HepG2 (cell line): ENCODE data around the gene GPR39. TPM values are rescaled to one million over a fixed set of nuclear protein-coding genes. Genes with fewer than 3 reads are reported as not detected.
A peak's percentile ranks its signal among the peaks of the same experiment; 100 is the strongest.

Experiments used
- FOXC1 ChIP-seq: sonication (generic); formaldehyde crosslinking; IDR thresholded peaks from 2 replicates; pipeline ENCODE4 v1.8.0; 2022; ENCODE audit warnings: mild to moderate bottlenecking, missing genetic modification reagents, borderline replicate concordance
- NAIF1 ChIP-seq: sonication (generic); formaldehyde crosslinking; IDR thresholded peaks from 2 replicates; pipeline ENCODE4 v1.5.0; 2020; ENCODE audit warnings: mild to moderate bottlenecking, missing genetic modification reagents, borderline replicate concordance
- RAD21 ChIP-seq: fragments of 450-650 bp; formaldehyde crosslinking; IDR thresholded peaks from 2 replicates; pipeline ENCODE4 v1.5.0; 2020; ENCODE audit warnings: mild to moderate bottlenecking
- SRF ChIP-seq: IDR thresholded peaks from 2 replicates; pipeline ENCODE4 v1.6.1; 2011; ENCODE audit warnings: mild to moderate bottlenecking, low read depth, low read length, moderate library complexity
- STAG1 ChIP-seq: sonication (generic); formaldehyde crosslinking; IDR thresholded peaks from 2 replicates; pipeline ENCODE4 v1.4.0; 2020; ENCODE audit warnings: missing genetic modification reagents
- ZBTB34 ChIP-seq: sonication (generic); formaldehyde crosslinking; IDR thresholded peaks from 2 replicates; pipeline ENCODE4 v1.8.0; 2022; ENCODE audit warnings: mild to moderate bottlenecking, missing genetic modification reagents
- ZBTB40 ChIP-seq, 2 experiments: fragments of 450-650 bp in 1 of 2; sonication (generic) in 1 of 2; formaldehyde crosslinking in 1 of 2; IDR thresholded peaks; 2 replicates each; pipeline versions ENCODE4 v1.6.1 to v1.8.0; 2016 to 2022; ENCODE audit warnings: antibody characterized with exemption in 1 of 2, mild to moderate bottlenecking in 1 of 2, missing genetic modification reagents in 1 of 2
- ZFP1 ChIP-seq: IDR thresholded peaks from 2 replicates; pipeline ENCODE4 v1.6.1; 2016
- ZNF34 ChIP-seq: sonication (generic); formaldehyde crosslinking; IDR thresholded peaks from 2 replicates; pipeline ENCODE4 v1.4.0; 2020; ENCODE audit warnings: mild to moderate bottlenecking, missing genetic modification reagents, borderline replicate concordance
- ZNF850 ChIP-seq: sonication (generic); formaldehyde crosslinking; conservative IDR thresholded peaks from 2 replicates; pipeline ENCODE4 v1.9.0; 2021; ENCODE audit warnings: mild to moderate bottlenecking, missing genetic modification reagents
- polyA plus RNA-seq, 8 experiments: library from polyadenylated mRNA; depleted of rRNA in 3 of 8; stranded (reverse) in 7 of 8; unstranded in 1 of 8; fragments of >200 nt; fragmentation: Illumina TruSeq in 4 of 8; extraction: Trizol in 4 of 8; gene quantifications; 2 replicates each; pipeline versions ENCODE4 v1.2.1 to v1.2.3, GENCODE V29; 2011 to 2016; ENCODE audit warnings: low read depth in 4 of 8, missing spikeins in 1 of 8, mixed read lengths in 1 of 8; ENCODE audit not compliant: insufficient read depth in 1 of 8
- total RNA-seq, 5 experiments: library from RNA; depleted of rRNA; stranded (reverse); fragments of >200 nt; fragmentation: Illumina TruSeq; extraction: Trizol; gene quantifications; 2 replicates each; pipeline ENCODE4 v1.2.3, GENCODE V29; 2016; ENCODE audit warnings: low read depth in 1 of 5

Gene GPR39
- total and polyA plus RNA-seq, 2 of the 13 experiments (the other 11 are each of a cell fraction or from before 2014, with no cell fraction given), result 0.16 to 0.62 TPM

GRCh38 chr2:132651115-132652045 is 234.8 kb downstream of the GPR39 start (continued):
- TF ChIP-seq ZBTB40 (IDR thresholded peaks at IDR 0.05), result no peak
- TF ChIP-seq ZBTB40 (CRISPR knock-in tag; IDR thresholded peaks at IDR 0.05), result no peak
- TF ChIP-seq ZNF34, result no peak
- peak; percentile 58 for TF ChIP-seq STAG1 (CRISPR knock-in tag)
- no peak for TF ChIP-seq ZBTB34 (CRISPR knock-in tag)
- TF ChIP-seq RAD21 (CRISPR knock-in tag), result 0 out of 2 replicates have a peak, but pooled peaks have one; percentile 39
- no peak for TF ChIP-seq ZNF850 (CRISPR knock-in tag)
- TF ChIP-seq FOXC1 (CRISPR knock-in tag), result no peak
- no peak for TF ChIP-seq ZFP1
- no peak for TF ChIP-seq SRF
- no peak for TF ChIP-seq NAIF1 (CRISPR knock-in tag)
